GM12891 (cell line): ENCODE measurements around the gene CYCS.

Experiments
- PAX5 ChIP-seq: IDR thresholded peaks from 2 replicates; pipeline ENCODE4 v1.6.1; 2011; ENCODE audit warnings: low read length, moderate library complexity, mild to moderate bottlenecking; ENCODE audit not compliant: insufficient read depth, severe bottlenecking
- POLR2A ChIP-seq: IDR thresholded peaks from 2 replicates; pipeline ENCODE4 v1.6.1; 2011; ENCODE audit warnings: low read depth, low read length, control low read depth
- POLR2AphosphoS5 ChIP-seq: IDR thresholded peaks from 2 replicates; pipeline ENCODE4 v1.6.1; 2011; ENCODE audit warnings: low read depth, low read length, control low read depth
- POU2F2 ChIP-seq: IDR thresholded peaks from 2 replicates; pipeline ENCODE4 v1.6.1; 2011; ENCODE audit warnings: low read depth, mild to moderate bottlenecking, control low read depth, low read length, moderate library complexity
- TAF1 ChIP-seq: IDR thresholded peaks from 2 replicates; pipeline ENCODE4 v1.6.1; 2011; ENCODE audit warnings: low read depth, low read length, control low read depth

GRCh38 chr7:25077096-25077495 is 48.0 kb downstream of the CYCS start:
- TF ChIP-seq POLR2AphosphoS5 (no peak), POU2F2 (no peak), POLR2A (no peak), TAF1 (no peak), PAX5 (no peak)
